Sigmoid colon (tissue), 4 donors: ENCODE results near the gene PPP1R37.

ENCODE experiments used
- CTCF ChIP-seq, 4 experiments: fragments of 450-650 bp in 3 of 4; fragments of 200-600 bp in 1 of 4; IDR thresholded peaks; one replicate each; pipeline ENCODE4 v1.5.1; 2016 to 2019; ENCODE audit warnings: antibody characterized with exemption in 4 of 4, mild to moderate bottlenecking in 3 of 4, moderate library complexity in 2 of 4
- EP300 ChIP-seq, 4 donors: sonication (generic); formaldehyde crosslinking; IDR thresholded peaks; one replicate each; pipeline ENCODE4 v1.6.1; 2017; ENCODE audit warnings: antibody characterized with exemption in 4 of 4
- POLR2A ChIP-seq, 2 donors: fragments of 450-650 bp; IDR thresholded peaks; one replicate each; pipeline ENCODE4 v1.6.1; 2016; ENCODE audit warnings: antibody characterized with exemption in 2 of 2, mild to moderate bottlenecking in 2 of 2, moderate library complexity in 2 of 2

- no peak for TF ChIP-seq CTCF (IDR thresholded peaks at IDR 0.05)
- TF ChIP-seq EP300 (IDR thresholded peaks at IDR 0.05) = no peak
- TF ChIP-seq POLR2A (IDR thresholded peaks at IDR 0.05) = no peak
Measured at GRCh38 chr19:45156751-45157150, 63.8 kb downstream of the PPP1R37 start.
